ENCODE results near the gene GPX3. TPM values are rescaled to one million over a fixed set of nuclear protein-coding genes. Genes with fewer than 3 reads are reported as not detected.

Gene GPX3
- polyA plus RNA-seq, 4 donors: 929 to 1,533 (median 1,286) TPM

DNA sequence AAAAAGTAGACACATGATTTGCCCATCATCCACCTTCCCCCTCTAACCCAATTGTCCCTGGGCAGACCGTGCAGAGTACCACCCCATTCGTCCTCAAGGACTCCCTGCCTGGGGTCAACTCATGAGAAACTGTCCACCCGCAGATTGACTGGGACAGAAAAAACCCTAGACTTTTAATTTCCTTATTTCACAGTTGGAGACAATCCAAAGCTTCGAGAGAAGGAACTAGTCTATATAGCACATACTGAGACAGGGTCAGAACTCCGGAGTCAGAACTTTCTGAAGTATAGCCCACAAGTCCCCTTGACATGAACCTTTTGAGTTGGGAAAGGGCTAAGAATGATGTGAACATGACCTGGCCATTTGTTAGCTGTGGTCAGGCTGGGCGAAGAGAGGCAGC, 7.5 kb upstream of the GPX3 start:
- DNase-seq (ENCODE audit: low read depth in 4 of 4, low spot score in 2 of 4): no peak

- DNase-seq (ENCODE audit: low read depth in 4 of 4, low spot score in 2 of 4): no peak
Observed at GRCh38 chr5:151014680-151015343, 5.6 kb upstream of the GPX3 start.

GRCh38 chr5:151015974-151016587, 4.3 kb upstream of the GPX3 start:
- DNase-seq (ENCODE audit: low read depth in 4 of 4, low spot score in 2 of 4): no peak

DNA sequence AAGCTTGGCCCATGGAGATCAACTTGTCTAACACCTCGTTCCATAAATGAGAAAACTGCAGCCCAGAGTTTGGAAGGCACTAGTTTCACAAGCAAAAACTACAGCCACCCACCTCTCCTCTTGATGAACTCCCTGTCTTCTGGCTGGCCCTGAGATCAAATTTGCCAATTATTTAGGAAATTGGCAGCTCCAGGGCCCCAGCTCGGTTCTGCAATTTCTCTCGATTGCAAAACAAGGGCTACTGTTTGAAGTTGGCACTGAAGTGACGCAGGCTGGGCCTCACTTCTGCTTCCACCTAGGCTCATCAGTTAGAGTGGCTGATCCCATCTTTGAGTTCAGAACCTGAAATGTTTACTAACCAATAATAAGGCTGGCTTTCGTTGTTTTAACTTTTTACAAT, 3.7 kb upstream of the GPX3 start:
- no peak for DNase-seq (ENCODE audit: low read depth in 4 of 4, low spot score in 2 of 4)

GRCh38 chr5:151017897-151018296, 2.5 kb upstream of the GPX3 start:
- DNase-seq (ENCODE audit: low read depth in 4 of 4, low spot score in 2 of 4): no peak

DNA sequence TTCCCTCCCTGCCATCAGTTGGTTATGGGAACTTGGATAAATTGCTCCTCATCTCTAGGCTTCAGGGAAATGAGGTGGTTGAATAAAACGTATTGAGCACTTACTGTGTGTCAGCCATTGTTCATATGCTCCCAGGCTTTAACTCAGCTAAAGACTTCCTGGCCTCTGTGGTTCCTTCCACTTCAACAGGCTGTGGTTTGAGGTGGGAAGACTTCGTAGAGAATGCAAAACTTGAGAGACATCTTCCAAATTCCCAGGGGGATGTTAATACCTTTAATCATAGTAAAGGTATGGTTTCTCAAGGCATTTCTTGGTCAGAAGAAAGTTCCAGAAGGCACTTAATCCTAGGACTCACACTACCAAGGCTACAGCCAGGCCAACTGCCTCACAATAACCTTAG, 1.5 kb upstream of the GPX3 start:
- no peak for DNase-seq (ENCODE audit: low read depth in 4 of 4, low spot score in 2 of 4)

- DNase-seq (ENCODE audit: low read depth in 4 of 4, low spot score in 2 of 4): no peak
Observed at GRCh38 chr5:151019331-151019730, 1.1 kb upstream of the GPX3 start.

- no peak for DNase-seq (ENCODE audit: low read depth in 4 of 4, low spot score in 2 of 4)
Observed at GRCh38 chr5:151021746-151022145, 1.4 kb downstream of the GPX3 start.

- no peak for DNase-seq (ENCODE audit: low read depth in 4 of 4, low spot score in 2 of 4)
Observed at GRCh38 chr5:151022511-151023018, 2.2 kb downstream of the GPX3 start.

GRCh38 chr5:151023047-151023615, 2.7 kb downstream of the GPX3 start:
- DNase-seq (ENCODE audit: low read depth in 4 of 4, low spot score in 2 of 4): no peak

GRCh38 chr5:151023651-151024050, 3.3 kb downstream of the GPX3 start:
- DNase-seq (ENCODE audit: low read depth in 4 of 4, low spot score in 2 of 4): no peak

DNA sequence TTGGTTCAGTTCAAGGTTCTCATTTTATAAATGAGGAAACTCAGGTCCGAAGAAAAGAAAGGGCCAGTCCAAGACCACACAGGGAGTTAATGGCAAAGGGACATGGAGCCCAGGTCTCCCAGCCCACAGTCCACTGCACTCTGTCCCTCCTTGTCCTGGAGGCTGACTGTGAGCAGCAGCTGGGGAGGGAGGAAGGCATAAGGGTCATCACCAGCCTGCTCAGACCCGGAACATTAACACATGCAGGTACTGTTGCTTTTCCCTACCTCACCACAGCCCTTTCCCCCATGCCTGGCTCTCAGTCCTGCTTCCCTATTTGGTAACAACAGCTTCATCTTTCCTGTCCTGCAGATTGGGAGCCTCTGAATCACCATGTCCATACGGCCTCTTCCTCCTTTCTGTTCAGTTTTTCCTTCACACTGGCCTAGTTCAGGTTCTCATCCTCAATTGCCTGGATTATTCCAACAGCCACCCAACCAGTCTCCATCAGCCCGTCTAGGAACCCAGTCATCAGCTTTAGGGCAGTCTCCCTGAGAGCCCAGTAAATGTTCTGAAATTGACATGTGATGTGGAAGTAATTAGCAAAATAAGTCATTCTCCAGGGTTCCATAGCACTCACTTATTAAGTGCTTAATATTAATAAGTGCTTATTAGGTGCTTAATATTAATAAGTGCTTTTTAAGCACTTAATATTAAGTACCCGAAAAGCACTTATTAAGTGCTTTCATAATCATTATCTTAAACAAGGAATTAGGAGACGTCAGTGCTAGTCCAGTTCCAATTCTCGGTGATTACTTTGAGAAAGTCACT, 4.3 kb downstream of the GPX3 start:
- no peak for DNase-seq (ENCODE audit: low read depth in 4 of 4, low spot score in 2 of 4)

DNA sequence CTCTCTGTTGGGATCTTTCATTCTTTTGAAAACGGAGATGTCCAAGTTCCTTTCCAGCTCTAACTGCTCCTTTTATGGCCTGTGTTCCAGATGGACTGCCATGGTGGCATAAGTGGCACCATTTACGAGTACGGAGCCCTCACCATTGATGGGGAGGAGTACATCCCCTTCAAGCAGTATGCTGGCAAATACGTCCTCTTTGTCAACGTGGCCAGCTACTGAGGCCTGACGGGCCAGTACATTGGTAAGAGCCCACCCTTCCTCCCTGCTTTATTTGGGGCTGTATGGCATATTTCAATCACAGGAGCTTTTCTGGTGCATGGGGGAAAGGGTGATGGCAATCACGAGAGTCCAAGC, 4.8 kb downstream of the GPX3 start:
- no peak for DNase-seq (ENCODE audit: low read depth in 4 of 4, low spot score in 2 of 4)

DNA sequence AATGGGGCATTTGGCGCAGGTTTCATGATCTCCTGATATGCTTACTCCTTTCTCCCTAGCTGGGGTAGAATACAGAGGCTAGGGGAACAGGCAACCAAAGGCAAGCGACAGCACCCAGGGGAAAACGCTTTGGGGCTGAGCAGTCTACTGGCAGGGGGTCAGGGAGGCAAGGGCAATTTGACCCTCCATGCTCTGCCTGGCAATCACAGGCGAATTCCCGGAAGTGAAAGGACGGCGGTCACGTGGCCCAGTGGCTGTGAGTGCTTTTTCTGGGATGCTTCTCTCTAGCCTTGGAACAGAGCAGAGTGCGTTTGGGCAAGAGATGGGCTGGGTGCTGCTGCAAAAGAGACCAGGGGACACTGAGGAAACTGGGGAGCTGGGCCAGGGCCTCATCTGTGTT, 5.7 kb downstream of the GPX3 start:
- no peak for DNase-seq (ENCODE audit: low read depth in 4 of 4, low spot score in 2 of 4)

GRCh38 chr5:151026679-151027078, 6.3 kb downstream of the GPX3 start:
- no peak for DNase-seq (ENCODE audit: low read depth in 4 of 4, low spot score in 2 of 4)

GRCh38 chr5:151027961-151028479, 7.6 kb downstream of the GPX3 start:
- DNase-seq (ENCODE audit: low read depth in 4 of 4, low spot score in 2 of 4): no peak

DNA sequence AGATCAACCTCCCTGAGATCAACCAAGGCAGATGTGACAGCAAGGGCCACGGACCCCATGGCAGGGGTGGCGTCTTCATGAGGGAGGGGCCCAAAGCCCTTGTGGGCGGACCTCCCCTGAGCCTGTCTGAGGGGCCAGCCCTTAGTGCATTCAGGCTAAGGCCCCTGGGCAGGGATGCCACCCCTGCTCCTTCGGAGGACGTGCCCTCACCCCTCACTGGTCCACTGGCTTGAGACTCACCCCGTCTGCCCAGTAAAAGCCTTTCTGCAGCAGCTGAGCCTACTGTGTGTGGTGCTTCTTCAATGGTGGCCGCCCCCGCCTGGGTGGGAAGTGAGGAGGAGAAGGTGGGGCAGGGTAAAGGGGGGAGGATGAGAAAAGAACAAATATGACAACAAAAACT, 8.3 kb downstream of the GPX3 start:
- no peak for DNase-seq (ENCODE audit: low read depth in 4 of 4, low spot score in 2 of 4)

GRCh38 chr5:151029179-151030055, 9.0 kb downstream of the GPX3 start:
- no peak for DNase-seq (ENCODE audit: low read depth in 4 of 4, low spot score in 2 of 4)

- DNase-seq (ENCODE audit: low read depth in 4 of 4, low spot score in 2 of 4): no peak
Observed at GRCh38 chr5:151030056-151030336, 9.6 kb downstream of the GPX3 start.

- DNase-seq (ENCODE audit: low read depth in 4 of 4, low spot score in 2 of 4): no peak
Observed at GRCh38 chr5:151030379-151030778, 10.0 kb downstream of the GPX3 start.
